Breast epithelium (tissue), 4 donors: ENCODE data around the gene CLTCL1. TPM values are rescaled to one million over a fixed set of nuclear protein-coding genes. Genes with fewer than 3 reads are reported as not detected.
"Not testable (repeated sequence)": the region's sequence is repeated elsewhere in the genome, so short reads cannot be mapped to it uniquely, and the experiment has no call there.

Experiments
- DNase-seq, 2 donors: peaks; one replicate each; pipeline ENCODE4 v3.0.0-alpha.2; 2019; ENCODE audit warnings: low spot score in 2 of 2
- H3K27ac ChIP-seq, 2 donors: fragments of 200-600 bp; sonication (generic) in 1 of 2; one replicate each; pipeline ENCODE4 v1.5.1; 2016 to 2019; ENCODE audit warnings: mild to moderate bottlenecking in 1 of 2
- H3K27me3 ChIP-seq, 2 donors: fragments of 200-600 bp; sonication (generic) in 1 of 2; one replicate each; pipeline versions ENCODE4 v1.5.1 to v1.6.0; 2017 to 2019; ENCODE audit warnings: control low read depth in 1 of 2, mild to moderate bottlenecking in 1 of 2
- H3K36me3 ChIP-seq: fragments of 200-600 bp; one replicate; pipeline ENCODE4 v1.5.1; 2019
- H3K4me1 ChIP-seq, 2 donors: fragments of 200-600 bp; sonication (generic); one replicate each; pipeline ENCODE4 v1.5.1; 2016 to 2019; ENCODE audit warnings: control low read depth in 1 of 2
- H3K4me3 ChIP-seq, 3 donors: fragments of 200-600 bp; sonication (generic); 1 replicate in 2 of 3; 2 replicates in 1 of 3; pipeline ENCODE4 v1.5.1; 2016 to 2019; ENCODE audit warnings: mild to moderate bottlenecking in 3 of 3, moderate library complexity in 2 of 3
- H3K9me3 ChIP-seq, 2 donors: fragments of 200-600 bp; sonication (generic) in 1 of 2; one replicate each; pipeline ENCODE4 v1.5.1; 2016 to 2019; ENCODE audit warnings: control low read depth in 1 of 2
- POLR2A ChIP-seq: fragments of 450-650 bp; IDR thresholded peaks from one replicate; pipeline ENCODE4 v1.6.1; 2016; ENCODE audit warnings: antibody characterized with exemption, mild to moderate bottlenecking, moderate library complexity
- POLR2AphosphoS5 ChIP-seq, 3 donors: sonication (generic); formaldehyde crosslinking; IDR thresholded peaks; one replicate each; pipeline ENCODE4 v1.6.1; 2017; ENCODE audit warnings: antibody characterized with exemption in 3 of 3
- intact Hi-C: fragments of 100-400 bp; cut with DNase I; formaldehyde crosslinking; loops from one replicate; pipeline ENCODE4 v1.15.1; 2023; ENCODE audit warnings: low total_unique reads
- total RNA-seq, 3 donors: library from RNA; depleted of rRNA; stranded (reverse); fragments of >200 nt; gene quantifications; one replicate each; pipeline ENCODE4 v1.1.0, GENCODE V29; 2016
- TF ChIP-seq, protein P1 (sequence below), 3 donors: fragments of 450-650 bp; IDR thresholded peaks; one replicate each; pipeline ENCODE4 v1.5.1; 2016 to 2017; ENCODE audit warnings: antibody characterized with exemption in 3 of 3, mild to moderate bottlenecking in 3 of 3, moderate library complexity in 3 of 3

Gene CLTCL1
- total RNA-seq, 3 donors from 2014 or later: 2.8 to 27.0 (median 8.2) TPM

DNA sequence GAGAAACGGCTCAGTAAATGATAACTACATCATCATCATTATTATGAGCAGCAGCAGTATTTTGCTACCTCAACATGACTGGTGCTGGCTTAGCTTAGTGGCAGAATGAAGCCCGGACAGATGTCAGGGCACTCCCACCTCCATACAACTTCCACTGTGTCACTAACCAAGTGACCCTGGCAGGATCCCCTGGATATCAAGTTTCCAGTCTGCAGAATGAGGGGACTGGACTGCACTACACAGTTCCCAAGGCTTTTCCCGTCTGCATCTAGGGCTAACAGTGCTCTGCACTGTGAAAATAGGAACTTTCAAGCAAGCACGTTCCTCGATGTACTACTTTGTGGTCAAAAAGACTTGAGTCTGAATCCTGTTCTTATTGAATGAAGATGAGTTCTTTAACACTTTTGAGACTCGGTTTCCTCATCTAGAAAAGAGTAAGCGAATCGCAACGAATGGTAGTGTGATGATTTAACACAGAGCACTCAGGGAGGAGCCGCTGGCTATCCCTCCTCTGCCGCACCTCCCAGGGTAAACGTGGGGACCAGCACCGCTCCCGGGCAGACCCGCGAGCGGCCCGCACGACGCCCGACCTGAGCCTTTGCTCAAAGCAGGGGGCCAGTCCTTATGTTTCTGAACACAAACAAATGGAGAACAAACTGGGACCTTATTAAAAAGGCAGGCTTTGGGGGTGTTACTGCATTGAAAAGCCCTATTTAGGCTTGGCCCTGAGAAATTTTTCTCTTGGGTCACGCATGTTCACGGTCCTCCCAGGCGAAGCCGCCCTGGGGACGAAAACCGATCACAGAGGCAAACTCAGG, 910 bp downstream of the CLTCL1 start:
- intact Hi-C loops: no loop called here
- Histone ChIP-seq H3K4me1 (no peaks in the 10 kb centered on the region), H3K27ac (no peak overlapping the region), H3K9me3 (no peaks in the 10 kb centered on the region), H3K27me3 (no peaks in the 10 kb centered on the region), H3K4me3 (peak overlapping the region; percentile 78 to 90 (median 85)), H3K36me3 (no peaks in the 10 kb centered on the region)
- no peak for DNase-seq
- TF ChIP-seq, protein P1, sequence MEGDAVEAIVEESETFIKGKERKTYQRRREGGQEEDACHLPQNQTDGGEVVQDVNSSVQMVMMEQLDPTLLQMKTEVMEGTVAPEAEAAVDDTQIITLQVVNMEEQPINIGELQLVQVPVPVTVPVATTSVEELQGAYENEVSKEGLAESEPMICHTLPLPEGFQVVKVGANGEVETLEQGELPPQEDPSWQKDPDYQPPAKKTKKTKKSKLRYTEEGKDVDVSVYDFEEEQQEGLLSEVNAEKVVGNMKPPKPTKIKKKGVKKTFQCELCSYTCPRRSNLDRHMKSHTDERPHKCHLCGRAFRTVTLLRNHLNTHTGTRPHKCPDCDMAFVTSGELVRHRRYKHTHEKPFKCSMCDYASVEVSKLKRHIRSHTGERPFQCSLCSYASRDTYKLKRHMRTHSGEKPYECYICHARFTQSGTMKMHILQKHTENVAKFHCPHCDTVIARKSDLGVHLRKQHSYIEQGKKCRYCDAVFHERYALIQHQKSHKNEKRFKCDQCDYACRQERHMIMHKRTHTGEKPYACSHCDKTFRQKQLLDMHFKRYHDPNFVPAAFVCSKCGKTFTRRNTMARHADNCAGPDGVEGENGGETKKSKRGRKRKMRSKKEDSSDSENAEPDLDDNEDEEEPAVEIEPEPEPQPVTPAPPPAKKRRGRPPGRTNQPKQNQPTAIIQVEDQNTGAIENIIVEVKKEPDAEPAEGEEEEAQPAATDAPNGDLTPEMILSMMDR (IDR thresholded peaks at IDR 0.05): no peak
- TF ChIP-seq POLR2A (no peak), POLR2AphosphoS5 (IDR thresholded peaks at IDR 0.05) (no peak)

GRCh38 chr22:19289475-19290161, 1.9 kb downstream of the CLTCL1 start:
- no peaks in the 10 kb centered on the region for H3K36me3 ChIP-seq
- DNase-seq: no peak
- H3K4me3 ChIP-seq: no peak overlapping the region
- TF ChIP-seq POLR2A (no peak), POLR2AphosphoS5 (IDR thresholded peaks at IDR 0.05) (no peak)
- TF ChIP-seq, protein P1 (IDR thresholded peaks at IDR 0.05): no peak
- H3K27ac ChIP-seq: no peak overlapping the region
- intact Hi-C loops: no loop called here
- no peaks in the 10 kb centered on the region for H3K9me3 ChIP-seq
- no peaks in the 10 kb centered on the region for H3K27me3 ChIP-seq
- H3K4me1 ChIP-seq: no peaks in the 10 kb centered on the region

DNA sequence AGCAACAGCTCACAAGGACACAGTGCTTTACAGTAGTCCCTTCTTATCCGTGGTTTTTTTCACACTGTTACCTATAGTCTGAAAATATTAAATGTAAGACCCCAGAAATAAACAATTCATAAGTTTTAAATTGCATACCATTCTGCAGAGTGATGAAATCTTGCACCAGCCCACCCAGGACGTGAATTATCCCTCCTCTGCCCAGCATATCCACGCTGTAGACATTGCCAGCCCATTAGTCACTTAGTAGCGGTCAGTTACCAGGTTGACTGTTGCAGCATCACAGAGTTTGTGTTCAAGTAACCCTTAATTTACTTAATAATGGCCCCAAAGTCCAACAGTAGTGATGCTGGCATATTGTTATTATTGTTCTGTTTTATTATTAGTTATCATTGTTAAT, 3.6 kb downstream of the CLTCL1 start:
- no peaks in the 10 kb centered on the region for H3K9me3 ChIP-seq
- TF ChIP-seq POLR2AphosphoS5 (IDR thresholded peaks at IDR 0.05): no peak
- TF ChIP-seq POLR2A: no peak
- TF ChIP-seq, protein P1 (IDR thresholded peaks at IDR 0.05): no peak
- no peaks in the 10 kb centered on the region for H3K27me3 ChIP-seq
- no peaks in the 10 kb centered on the region for H3K4me1 ChIP-seq
- intact Hi-C loops: no loop called here
- H3K4me3 ChIP-seq: no peak overlapping the region
- no peaks in the 10 kb centered on the region for H3K36me3 ChIP-seq
- DNase-seq: no peak
- H3K27ac ChIP-seq: no peak overlapping the region

GRCh38 chr22:19287076-19287707, 4.3 kb downstream of the CLTCL1 start:
- no peak for TF ChIP-seq POLR2AphosphoS5 (IDR thresholded peaks at IDR 0.05)
- no peak for TF ChIP-seq POLR2A
- TF ChIP-seq, protein P1 (IDR thresholded peaks at IDR 0.05): no peak
- no peaks in the 10 kb centered on the region for H3K36me3 ChIP-seq
- no peak overlapping the region for H3K27ac ChIP-seq
- no peak for DNase-seq
- no peaks in the 10 kb centered on the region for H3K27me3 ChIP-seq
- no peaks in the 10 kb centered on the region for H3K9me3 ChIP-seq
- intact Hi-C loops: no loop called here
- no peak overlapping the region for H3K4me3 ChIP-seq
- no peaks in the 10 kb centered on the region for H3K4me1 ChIP-seq

DNA sequence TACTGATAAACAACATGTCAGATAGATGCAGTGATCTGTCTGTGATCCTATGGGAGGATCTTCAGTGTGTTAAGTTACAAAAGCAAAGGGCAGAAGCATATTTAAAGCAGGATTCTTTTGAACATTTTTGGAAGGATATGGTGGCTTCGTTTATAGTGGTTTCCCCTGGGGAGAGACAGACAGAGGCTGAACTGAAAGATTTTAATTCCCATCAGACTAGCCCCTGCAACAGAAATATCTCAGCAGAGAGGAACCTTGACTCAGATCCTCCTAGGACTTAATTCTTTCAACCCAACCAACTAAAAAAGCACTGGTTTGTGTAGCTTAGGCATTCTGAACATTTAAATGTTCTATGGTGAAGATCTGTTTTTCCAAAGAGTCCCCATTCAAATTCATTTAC, 5.7 kb downstream of the CLTCL1 start:
- Histone ChIP-seq H3K27me3 (no peaks in the 10 kb centered on the region), H3K27ac (no peak overlapping the region), H3K4me1 (no peaks in the 10 kb centered on the region), H3K9me3 (no peaks in the 10 kb centered on the region), H3K36me3 (no peaks in the 10 kb centered on the region), H3K4me3 (no peak overlapping the region)
- no peak for DNase-seq
- TF ChIP-seq POLR2AphosphoS5 (IDR thresholded peaks at IDR 0.05) (no peak), POLR2A (no peak)
- TF ChIP-seq, protein P1 (IDR thresholded peaks at IDR 0.05): no peak
- intact Hi-C loops: no loop called here

GRCh38 chr22:19279143-19279542, 12.4 kb downstream of the CLTCL1 start:
- H3K9me3 ChIP-seq, H3K27me3 ChIP-seq, H3K4me1 ChIP-seq, DNase-seq, H3K36me3 ChIP-seq, H3K4me3 ChIP-seq, intact Hi-C loops, H3K27ac ChIP-seq: not testable (repeated sequence)
